ENCODE results near the gene SLC10A3. TPM values are rescaled to one million over a fixed set of nuclear protein-coding genes. Genes with fewer than 3 reads are reported as not detected.

Gene SLC10A3
- total RNA-seq, 1 experiment from 2014 or later, result 42.1 TPM

DNA sequence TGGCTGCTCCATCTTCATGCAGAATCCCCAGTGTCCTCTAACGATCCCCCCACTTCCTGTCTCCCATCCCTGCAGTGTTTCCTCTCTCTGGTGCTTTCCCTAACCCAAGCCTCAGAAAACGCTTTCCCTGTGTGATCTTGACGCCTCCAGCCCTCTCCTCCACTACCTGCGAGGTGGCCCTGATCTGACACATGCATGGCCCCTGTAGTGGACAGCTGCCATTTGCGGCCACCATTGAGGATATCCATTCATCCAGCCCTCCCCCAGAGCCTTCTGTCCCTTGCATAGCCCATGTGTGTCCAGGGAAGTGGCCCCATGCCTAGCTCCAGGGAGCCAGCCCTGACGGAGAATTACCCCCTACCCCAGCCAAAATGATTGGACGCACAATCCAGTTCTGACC lies 7.1 kb downstream of the SLC10A3 start:
- POLR2A ChIA-PET (ENCODE audit: unreplicated experiment), result no interaction called here
- ATAC-seq (no peak), DNase-seq (no peak)
- H2AFZ ChIP-seq (ENCODE audit: low read length), result no peak overlapping the region
- TF ChIP-seq, protein P1, sequence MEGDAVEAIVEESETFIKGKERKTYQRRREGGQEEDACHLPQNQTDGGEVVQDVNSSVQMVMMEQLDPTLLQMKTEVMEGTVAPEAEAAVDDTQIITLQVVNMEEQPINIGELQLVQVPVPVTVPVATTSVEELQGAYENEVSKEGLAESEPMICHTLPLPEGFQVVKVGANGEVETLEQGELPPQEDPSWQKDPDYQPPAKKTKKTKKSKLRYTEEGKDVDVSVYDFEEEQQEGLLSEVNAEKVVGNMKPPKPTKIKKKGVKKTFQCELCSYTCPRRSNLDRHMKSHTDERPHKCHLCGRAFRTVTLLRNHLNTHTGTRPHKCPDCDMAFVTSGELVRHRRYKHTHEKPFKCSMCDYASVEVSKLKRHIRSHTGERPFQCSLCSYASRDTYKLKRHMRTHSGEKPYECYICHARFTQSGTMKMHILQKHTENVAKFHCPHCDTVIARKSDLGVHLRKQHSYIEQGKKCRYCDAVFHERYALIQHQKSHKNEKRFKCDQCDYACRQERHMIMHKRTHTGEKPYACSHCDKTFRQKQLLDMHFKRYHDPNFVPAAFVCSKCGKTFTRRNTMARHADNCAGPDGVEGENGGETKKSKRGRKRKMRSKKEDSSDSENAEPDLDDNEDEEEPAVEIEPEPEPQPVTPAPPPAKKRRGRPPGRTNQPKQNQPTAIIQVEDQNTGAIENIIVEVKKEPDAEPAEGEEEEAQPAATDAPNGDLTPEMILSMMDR (conservative IDR thresholded peaks at IDR 0.05; ENCODE audit: low read depth, low read length), result no peak
- TF ChIP-seq EZH2phosphoT487 (IDR thresholded peaks at IDR 0.05; ENCODE audit: borderline replicate concordance, low read length) (no peak), EZH2 (IDR thresholded peaks at IDR 0.05; ENCODE audit: low read length, unreplicated experiment) (no peak)
- BruUV-seq (replicated peaks), result no TSS peak
- no peak overlapping the region for H3K4me2 ChIP-seq (ENCODE audit: low read length)
- H3F3A ChIP-seq (ENCODE audit: low read length, unreplicated experiment), result no peaks in the 10 kb centered on the region
- no peaks in the 10 kb centered on the region for H3K9me2 ChIP-seq (replicated peaks; ENCODE audit: low read length)
- H3K27me3 ChIP-seq (ENCODE audit: low read length), result no peaks in the 10 kb centered on the region
- CTCF ChIA-PET, result no interaction called here
- peaks cover 31% of the 10 kb centered on the region for H3K4me1 ChIP-seq (ENCODE audit: insufficient read depth, low read length)
- H3K79me2 ChIP-seq (ENCODE audit: low read length), result peaks cover 33% of the 10 kb centered on the region
- H3K27ac ChIP-seq (ENCODE audit: low read length), result no peak overlapping the region
- H3K4me3 ChIP-seq (ENCODE audit: low read length), result no peak overlapping the region
- no peaks in the 10 kb centered on the region for H3K9me3 ChIP-seq (ENCODE audit: low read length)
- intact Hi-C loops (cut with micrococcal nuclease), result no loop called here
- H3K9ac ChIP-seq (ENCODE audit: low read length), result no peak overlapping the region
- no peaks in the 10 kb centered on the region for H4K20me1 ChIP-seq (ENCODE audit: low read length)
- H3K36me3 ChIP-seq (ENCODE audit: low read depth, low read length), result peaks cover 15% of the 10 kb centered on the region

DNA sequence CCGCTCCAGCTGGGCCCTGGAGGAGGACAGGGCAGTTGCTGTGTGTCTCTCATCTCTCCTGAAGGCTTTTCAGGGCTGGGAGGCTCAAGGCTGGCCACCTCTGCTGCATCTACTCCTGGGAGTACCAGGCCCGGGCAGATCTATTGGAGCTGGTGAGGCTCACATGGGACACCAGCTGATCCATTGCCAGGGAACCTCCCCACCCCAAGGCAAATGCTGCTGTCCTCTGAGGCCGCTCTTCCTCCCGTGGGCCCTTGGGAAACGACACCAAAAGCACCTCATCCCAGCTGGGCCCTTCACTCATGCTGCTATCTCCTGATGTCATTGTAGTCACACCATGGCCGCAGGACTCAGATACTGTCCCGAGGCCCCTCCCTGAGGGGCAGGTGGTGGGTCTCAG lies 7.6 kb downstream of the SLC10A3 start:
- Histone ChIP-seq H3K4me2 (ENCODE audit: low read length) (no peak overlapping the region), H3K27me3 (ENCODE audit: low read length) (no peaks in the 10 kb centered on the region), H3K9me2 (replicated peaks; ENCODE audit: low read length) (no peaks in the 10 kb centered on the region), H3K27ac (ENCODE audit: low read length) (no peak overlapping the region), H3K36me3 (ENCODE audit: low read depth, low read length) (peaks cover 15% of the 10 kb centered on the region), H3K9ac (ENCODE audit: low read length) (no peak overlapping the region), H3K9me3 (ENCODE audit: low read length) (no peaks in the 10 kb centered on the region), H3K4me3 (ENCODE audit: low read length) (no peak overlapping the region), H4K20me1 (ENCODE audit: low read length) (no peaks in the 10 kb centered on the region), H3K79me2 (ENCODE audit: low read length) (peaks cover 32% of the 10 kb centered on the region), H2AFZ (ENCODE audit: low read length) (no peak overlapping the region), H3F3A (ENCODE audit: low read length, unreplicated experiment) (no peaks in the 10 kb centered on the region), H3K4me1 (ENCODE audit: insufficient read depth, low read length) (peaks cover 36% of the 10 kb centered on the region)
- no peak for ATAC-seq
- intact Hi-C loops (cut with micrococcal nuclease), result no loop called here
- ChIA-PET CTCF (no interaction called here), POLR2A (ENCODE audit: unreplicated experiment) (no interaction called here)
- TF ChIP-seq, protein P1 (conservative IDR thresholded peaks at IDR 0.05; ENCODE audit: low read depth, low read length), result no peak
- BruUV-seq (replicated peaks), result no TSS peak
- no peak for DNase-seq

DNA sequence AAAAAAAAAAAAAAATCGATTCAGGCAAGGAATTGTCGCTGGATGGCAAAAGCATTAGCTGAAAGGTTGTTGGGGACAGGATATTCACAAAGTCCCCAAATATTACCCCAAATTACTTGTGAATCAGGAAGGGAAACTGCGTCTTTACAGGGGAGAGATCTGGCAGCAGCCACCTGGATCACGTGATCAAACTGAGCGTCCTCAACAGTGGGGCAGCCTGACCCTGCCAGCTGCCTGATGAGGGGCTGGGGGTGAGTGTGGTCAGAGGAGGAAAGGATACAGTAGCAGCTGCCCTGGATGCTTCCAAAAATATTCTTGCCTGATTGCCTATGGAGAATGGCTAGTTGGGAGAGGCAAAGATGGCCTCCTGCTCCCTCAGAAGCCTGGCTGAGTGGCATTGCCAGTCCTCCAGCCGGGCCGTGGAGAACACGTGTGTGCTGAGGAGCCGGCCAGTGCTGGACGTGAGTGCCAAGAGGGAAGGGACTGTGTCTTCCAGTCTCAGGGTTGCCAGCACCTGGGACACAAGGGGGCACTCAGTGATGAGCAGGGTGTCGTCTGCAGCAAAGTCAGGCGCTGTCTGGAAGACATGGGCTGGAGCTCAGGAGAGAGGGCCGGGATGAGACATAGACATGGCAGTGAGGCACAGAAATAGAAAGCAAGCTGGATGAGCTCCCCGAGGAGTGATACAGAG lies 8.4 kb downstream of the SLC10A3 start:
- H3K9ac ChIP-seq (ENCODE audit: low read length), result no peak overlapping the region
- no peaks in the 10 kb centered on the region for H3K27me3 ChIP-seq (ENCODE audit: low read length)
- POLR2A ChIA-PET (ENCODE audit: unreplicated experiment), result interaction anchor here (0.5 to 0.7 kb wide), 2 partner anchors 9 to 23 kb away, joined by 4 to 11 read pairs; no protein-coding TSS in a partner anchor
- no peak overlapping the region for H3K4me2 ChIP-seq (ENCODE audit: low read length)
- H3K4me1 ChIP-seq (ENCODE audit: insufficient read depth, low read length), result peaks cover 35% of the 10 kb centered on the region
- ATAC-seq (no peak), DNase-seq (no peak)
- H3K27ac ChIP-seq (ENCODE audit: low read length), result no peak overlapping the region
- CTCF ChIA-PET, result interaction anchor here (0.6 kb wide), 1 partner anchor 45 kb away, joined by 3 read pairs; no protein-coding TSS in a partner anchor
- TF ChIP-seq EZH2phosphoT487 (IDR thresholded peaks at IDR 0.05; ENCODE audit: borderline replicate concordance, low read length) (no peak), EZH2 (IDR thresholded peaks at IDR 0.05; ENCODE audit: low read length, unreplicated experiment) (no peak)
- TF ChIP-seq, protein P1 (conservative IDR thresholded peaks at IDR 0.05; ENCODE audit: low read depth, low read length), result no peak
- no peaks in the 10 kb centered on the region for H3K9me3 ChIP-seq (ENCODE audit: low read length)
- H3K36me3 ChIP-seq (ENCODE audit: low read depth, low read length), result peaks cover 12% of the 10 kb centered on the region
- H4K20me1 ChIP-seq (ENCODE audit: low read length), result no peaks in the 10 kb centered on the region
- no peak overlapping the region for H3K4me3 ChIP-seq (ENCODE audit: low read length)
- H3K79me2 ChIP-seq (ENCODE audit: low read length), result peaks cover 29% of the 10 kb centered on the region
- no TSS peak for BruUV-seq (replicated peaks)
- no peak overlapping the region for H2AFZ ChIP-seq (ENCODE audit: low read length)
- no peaks in the 10 kb centered on the region for H3F3A ChIP-seq (ENCODE audit: low read length, unreplicated experiment)
- no peaks in the 10 kb centered on the region for H3K9me2 ChIP-seq (replicated peaks; ENCODE audit: low read length)
- intact Hi-C loops (cut with micrococcal nuclease), result no loop called here

Measured in PC-3 (cell line).